GM18507 (cell line): ENCODE data around the gene CDK14.
"Not testable (repeated sequence)": the region's sequence is repeated elsewhere in the genome, so short reads cannot be mapped to it uniquely, and the experiment has no call there.

Experiments used
- DNase-seq: peaks from one replicate; pipeline ENCODE4 v3.0.0; 2011; ENCODE audit warnings: low read depth; ENCODE audit not compliant: insufficient read length; ENCODE audit errors: extremely low spot score
- FAIRE-seq: peaks from 2 replicates; lab custom pipeline; 2011; peaks lifted over from hg19 to GRCh38; lab: Jason Lieb, UNC

The CDK14 gene

DNA sequence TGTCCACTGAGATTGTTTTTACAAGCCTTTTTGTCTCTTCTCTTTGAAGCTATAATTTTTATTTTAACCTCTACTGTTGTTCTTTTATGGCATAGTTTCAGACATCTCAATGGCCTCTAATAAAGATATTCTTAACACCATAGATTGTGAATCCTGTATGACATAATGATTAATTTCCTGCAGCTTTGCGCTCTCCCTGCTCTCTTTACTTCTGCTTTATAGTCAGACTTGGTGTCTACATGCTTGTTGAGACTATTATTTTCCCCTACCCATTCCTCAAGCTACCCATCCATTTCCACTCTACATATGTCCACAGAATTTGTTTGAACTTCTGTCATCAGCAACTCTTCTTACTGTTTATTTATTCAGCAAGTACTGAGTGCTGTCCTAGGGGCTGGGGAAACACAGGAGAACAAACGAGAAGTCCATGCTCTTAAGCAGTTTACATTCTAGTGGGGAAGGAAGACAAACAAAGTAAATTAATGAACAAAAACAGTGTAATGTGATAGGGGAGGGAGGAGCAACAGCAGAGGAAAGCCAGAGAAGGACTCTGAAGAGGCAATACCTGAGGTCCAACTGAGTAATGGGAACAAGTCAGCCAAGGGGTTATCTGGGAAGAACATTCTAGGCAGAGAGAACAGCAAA lies 110.1 kb downstream of the CDK14 start:
- no peak for FAIRE-seq
- DNase-seq, result no peak

DNA sequence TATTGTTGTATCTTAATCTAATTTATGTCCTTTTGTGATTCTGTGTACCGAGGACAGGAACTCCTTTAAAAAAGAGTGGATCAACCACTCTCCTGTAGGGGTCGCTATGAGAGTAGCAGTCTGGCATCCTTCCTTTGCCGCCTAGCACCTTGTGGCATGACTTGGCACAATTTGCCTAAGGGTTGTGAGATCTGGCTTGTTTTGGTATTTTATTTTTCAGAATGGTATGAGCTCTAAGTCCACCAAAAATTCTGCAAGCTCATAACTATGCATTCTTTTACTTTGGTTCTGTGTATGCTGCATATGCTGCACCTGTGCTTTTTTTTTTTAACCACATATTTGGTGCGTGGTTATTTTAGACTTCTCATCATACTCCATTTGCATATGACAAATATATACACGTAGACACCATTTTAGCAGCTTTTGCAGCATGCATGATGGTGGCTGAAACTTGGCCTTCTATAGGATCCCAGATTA lies 112.8 kb downstream of the CDK14 start:
- peak; percentile 30 for DNase-seq
- FAIRE-seq, result peak; percentile 89

GRCh38 chr7:90709501-90710465 lies 113.7 kb downstream of the CDK14 start:
- FAIRE-seq, result peak; percentile 82
- no peak for DNase-seq

DNA sequence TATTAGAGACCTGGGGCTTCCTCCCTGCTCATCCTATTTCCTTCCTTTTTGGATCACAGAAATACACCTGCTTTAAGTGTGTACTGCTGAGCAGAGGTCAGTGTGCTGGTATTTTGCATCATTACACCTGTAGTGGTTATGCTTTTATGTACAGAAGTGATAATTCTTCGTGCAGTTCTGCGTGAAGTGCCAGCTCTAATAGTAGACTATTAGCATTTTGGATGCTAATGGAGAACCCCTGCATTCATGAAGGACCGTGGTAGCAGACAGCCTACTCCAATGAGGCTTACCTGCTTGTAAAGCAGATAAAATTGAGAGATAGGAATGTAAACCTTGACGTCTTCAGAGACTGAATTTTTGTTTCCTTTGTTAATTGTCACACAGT lies 114.3 kb downstream of the CDK14 start:
- DNase-seq (no peak), FAIRE-seq (no peak)

DNA sequence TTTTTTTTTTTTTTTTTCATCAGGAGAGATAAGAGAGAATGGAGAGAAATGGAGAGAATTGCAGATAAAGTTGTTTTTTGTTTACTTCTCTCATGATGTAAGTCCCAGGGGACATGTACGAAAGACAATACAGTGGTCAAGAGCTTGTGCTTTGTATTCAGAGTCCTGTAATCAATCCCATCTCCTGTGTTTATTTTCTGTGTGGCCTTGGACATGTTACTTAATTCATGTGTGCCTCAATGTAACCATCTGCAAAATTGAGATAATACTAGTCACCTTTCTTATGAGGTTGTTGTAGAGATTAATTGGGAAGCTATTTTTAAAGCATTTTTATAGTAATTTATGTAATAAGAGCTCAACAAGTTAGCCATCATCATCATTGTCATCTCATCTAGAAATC lies 117.5 kb downstream of the CDK14 start:
- FAIRE-seq (peak; percentile 51), DNase-seq (no peak)

DNA sequence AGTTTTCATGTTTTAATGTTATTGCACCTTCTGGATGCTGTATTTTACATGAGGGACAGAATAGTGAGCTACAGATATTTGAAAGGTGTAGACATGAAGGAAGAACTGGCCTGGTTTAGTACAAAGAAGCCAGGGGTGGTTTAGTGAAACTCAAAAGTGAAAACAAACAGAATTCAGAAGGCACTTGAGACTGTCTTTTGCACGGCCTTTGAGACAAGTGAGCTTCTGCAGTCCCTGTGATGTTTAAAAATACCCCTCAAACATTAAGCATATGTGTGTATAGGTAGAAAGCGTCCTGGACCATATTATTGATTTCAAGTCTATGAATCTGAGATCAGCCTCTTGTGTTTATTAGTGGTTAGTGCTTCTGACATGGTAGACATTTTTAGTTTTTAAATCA lies 118.9 kb downstream of the CDK14 start:
- peak; percentile 90 for FAIRE-seq

DNA sequence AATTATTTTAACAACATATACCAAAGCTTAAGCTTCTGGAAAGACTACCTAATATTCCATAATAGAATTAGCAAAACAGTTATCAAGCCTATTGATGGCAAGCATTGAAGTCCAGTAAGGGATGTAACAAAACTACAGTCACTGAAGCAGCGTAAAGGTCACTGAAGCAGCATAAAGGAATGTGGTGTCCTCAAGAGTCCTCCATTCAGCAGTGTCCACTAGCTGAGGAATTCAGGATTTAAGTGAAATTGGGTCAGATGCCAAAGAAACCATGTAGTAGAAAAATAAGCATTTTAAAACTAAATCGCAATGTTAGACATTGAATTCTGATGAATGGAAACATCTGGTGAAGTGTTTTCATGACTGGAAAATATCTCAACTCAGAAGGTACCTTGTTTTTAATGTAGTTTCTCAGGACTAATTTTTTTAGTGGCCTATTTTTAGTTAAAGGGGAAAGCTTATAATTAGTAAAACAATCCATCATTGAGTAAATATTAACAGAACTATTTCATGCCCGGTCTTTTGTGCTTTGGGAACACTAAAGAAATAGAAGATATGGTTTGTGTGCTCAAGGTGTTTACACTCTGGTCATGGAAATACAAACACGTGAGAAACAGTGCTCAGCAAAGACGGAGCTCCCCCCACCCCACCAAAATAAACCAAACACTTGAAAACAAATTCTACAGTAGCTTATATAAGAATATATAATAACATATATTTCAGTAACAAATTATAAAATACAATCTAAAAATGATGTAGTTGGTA lies 121.4 kb downstream of the CDK14 start:
- DNase-seq (no peak), FAIRE-seq (peak; percentile 51)

More for the DNA sequence above, 118.9 kb downstream of the CDK14 start:
- no peak for DNase-seq

DNA sequence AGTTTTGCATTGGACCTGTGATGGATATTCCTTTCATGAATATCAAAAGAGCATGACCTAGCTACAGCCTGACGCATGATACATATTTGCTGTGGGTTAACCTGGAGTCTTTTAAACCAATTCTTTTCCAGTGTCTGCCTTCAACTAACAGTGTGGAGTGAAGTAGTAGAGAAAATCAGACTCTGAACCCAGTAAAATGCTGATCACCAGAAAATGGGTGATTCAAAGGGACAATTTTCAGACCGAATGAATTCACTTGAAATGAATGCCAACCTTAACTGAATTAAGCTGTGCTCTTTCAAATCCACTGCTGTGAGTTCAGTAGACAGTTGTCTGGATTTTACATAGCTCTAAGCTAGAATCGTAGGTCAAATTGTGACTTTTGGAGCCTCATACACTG lies 123.0 kb downstream of the CDK14 start:
- FAIRE-seq (peak; percentile 45), DNase-seq (no peak)

- FAIRE-seq (peak; percentile 67), DNase-seq (no peak)
Observed at GRCh38 chr7:90720984-90721760, 125.1 kb downstream of the CDK14 start.

DNA sequence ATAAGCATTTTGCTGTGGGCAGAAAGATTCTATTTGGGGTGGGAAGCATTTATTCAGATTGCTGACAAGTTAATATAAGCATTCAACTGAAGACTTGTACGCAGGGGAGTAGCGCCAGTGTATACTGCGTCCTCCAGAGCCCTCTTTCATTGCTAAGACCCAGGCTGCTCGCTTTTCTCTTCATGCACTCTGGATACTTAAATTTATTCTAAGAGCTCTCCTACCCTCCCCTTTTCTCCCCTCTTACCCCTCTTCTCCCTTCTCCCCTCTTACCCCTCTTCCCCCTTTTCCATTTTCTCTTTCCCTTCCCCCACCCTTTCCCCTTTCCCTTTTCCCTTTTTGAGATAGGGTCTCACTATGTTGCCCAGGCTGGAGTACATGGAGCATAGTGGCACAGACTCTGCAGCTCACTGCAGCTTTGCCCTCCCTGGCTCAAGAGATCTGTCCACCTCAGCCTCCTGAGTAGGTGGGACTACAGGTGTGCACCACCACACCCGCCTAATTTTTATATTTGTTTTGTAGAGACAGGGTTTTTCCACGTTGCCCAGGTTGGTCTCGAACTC lies 125.8 kb downstream of the CDK14 start:
- DNase-seq, result no peak
- FAIRE-seq, result no peak

DNA sequence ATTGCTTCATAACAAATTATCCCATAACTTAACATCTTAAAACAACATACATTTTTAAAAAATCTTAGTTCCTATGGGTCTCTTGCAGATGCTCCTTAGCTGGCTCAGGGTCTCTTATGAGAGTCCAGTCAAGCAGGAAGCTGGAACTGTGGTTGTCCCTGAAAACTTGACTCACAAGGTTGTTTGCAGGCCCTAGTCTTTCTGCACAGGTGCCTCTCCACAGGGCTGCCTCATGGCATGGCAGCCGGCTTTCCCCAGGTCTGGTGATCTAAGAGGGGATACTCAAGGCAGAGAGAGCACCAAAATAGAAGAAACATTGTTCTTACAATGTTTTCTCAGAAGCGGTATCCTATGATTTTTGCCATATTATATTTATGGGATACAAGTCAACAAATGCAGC lies 127.1 kb downstream of the CDK14 start:
- no peak for DNase-seq
- FAIRE-seq, result peak; percentile 63

DNA sequence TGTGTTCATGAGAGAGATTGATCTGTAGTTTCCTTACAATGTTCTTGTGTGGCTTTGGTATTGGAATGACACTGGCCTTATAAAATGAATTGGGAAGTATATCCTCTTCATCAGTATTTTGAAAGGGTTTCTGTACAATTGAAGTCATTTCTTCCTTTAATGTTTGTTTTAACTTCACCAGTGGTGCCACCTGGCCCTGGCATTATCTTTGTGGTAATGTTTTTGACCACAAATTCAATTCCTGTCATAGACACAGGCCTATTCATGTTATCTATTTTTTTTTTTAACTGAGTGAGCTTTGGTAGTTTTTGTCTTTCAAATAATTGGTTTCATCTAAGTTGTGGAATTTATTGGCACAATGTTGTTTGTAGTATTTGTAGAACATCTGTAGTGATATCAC lies 127.7 kb downstream of the CDK14 start:
- FAIRE-seq (peak; percentile 55), DNase-seq (no peak)

DNA sequence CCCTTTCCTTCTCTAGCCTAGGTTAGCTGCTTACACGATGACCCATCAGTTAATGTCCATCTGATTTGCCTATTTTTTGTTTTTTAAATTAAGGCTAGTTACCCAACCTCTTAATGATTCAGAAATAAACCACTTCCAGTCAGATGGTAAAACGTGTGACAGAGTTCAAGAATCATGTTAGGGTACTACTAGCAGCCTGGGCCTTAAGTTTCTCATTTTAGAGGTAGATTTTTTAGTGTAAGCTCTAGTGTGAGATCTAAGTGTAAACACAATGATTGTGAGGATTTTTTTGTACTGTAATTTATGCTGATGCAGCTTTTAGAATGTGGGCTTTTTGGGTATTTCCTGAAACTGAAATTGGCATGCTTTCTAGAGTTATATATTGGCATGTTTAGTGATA lies 130.0 kb downstream of the CDK14 start:
- peak; percentile 79 for FAIRE-seq
- DNase-seq, result no peak

DNA sequence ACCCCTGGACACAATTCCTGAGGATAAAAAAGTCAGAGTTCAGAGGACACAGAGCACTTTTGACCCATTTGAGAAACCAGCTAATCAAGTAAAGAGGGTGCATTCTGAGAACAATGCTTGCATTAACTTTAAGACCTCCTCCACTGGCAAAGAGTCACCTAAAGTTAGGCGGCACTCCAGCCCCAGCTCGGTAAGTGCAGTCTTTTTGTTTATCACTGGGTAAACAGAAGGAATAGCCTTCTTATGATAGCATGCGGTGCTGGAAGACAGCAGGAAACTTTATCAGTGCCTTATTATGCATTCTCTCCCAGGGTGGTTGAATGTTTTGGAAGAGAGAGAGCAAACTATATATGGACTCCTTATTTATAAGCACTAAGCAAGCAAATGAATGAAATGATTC lies 130.5 kb downstream of the CDK14 start:
- no peak for DNase-seq
- no peak for FAIRE-seq

GRCh38 chr7:90727412-90727811 lies 131.3 kb downstream of the CDK14 start:
- FAIRE-seq (no peak), DNase-seq (no peak)

GRCh38 chr7:90728568-90728967 lies 132.4 kb downstream of the CDK14 start:
- DNase-seq (no peak), FAIRE-seq (peak; percentile 81)

- not testable (repeated sequence) for FAIRE-seq, DNase-seq
Observed at GRCh38 chr7:90735611-90736280, 139.6 kb downstream of the CDK14 start.

GRCh38 chr7:90736316-90736715 lies 140.2 kb downstream of the CDK14 start:
- no peak for FAIRE-seq
- DNase-seq, result no peak
